HEK293 (cell line): Measurements from ENCODE around the gene AQP1.

Source experiments
- CTCF ChIA-PET: fragments of 350-600 bp; formaldehyde crosslinking; extraction: SDS; loops from one replicate; lab custom pipeline; 2021; ENCODE audit warnings: antibody characterized with exemption; lab: Yijun Ruan, JAX
- POLR2A ChIA-PET: fragments of 300-600 bp; formaldehyde crosslinking; extraction: SDS; loops from one replicate; lab custom pipeline; 2020; ENCODE audit warnings: antibody characterized with exemption, inconsistent platforms; lab: Yijun Ruan, JAX
- H3K27ac ChIP-seq: fragments of 200-500 bp; sonication (Bioruptor generic); 2 replicates; pipeline ENCODE4 v1.5.1; 2014; ENCODE audit warnings: low read depth, low read length, control low read depth, inconsistent platforms; ENCODE audit errors: extremely low read depth
- H3K36me3 ChIP-seq, 2 experiments: fragments of 200-500 bp in 1 of 2; sonication (Bioruptor generic) in 1 of 2; 1 replicate in 1 of 2; 2 replicates in 1 of 2; pipeline ENCODE4 v1.5.1; 2014 to 2017; ENCODE audit warnings: inconsistent platforms in 2 of 2, low read length in 2 of 2; ENCODE audit not compliant: control insufficient read depth in 2 of 2, insufficient read depth in 1 of 2
- H3K4me1 ChIP-seq: fragments of 200-500 bp; sonication (Bioruptor generic); 2 replicates; pipeline ENCODE4 v1.5.1; 2014; ENCODE audit warnings: mild to moderate bottlenecking, low read length, inconsistent platforms; ENCODE audit not compliant: control insufficient read depth, insufficient read depth
- H3K4me3 ChIP-seq: 2 replicates; pipeline ENCODE4 v1.5.1; 2011; ENCODE audit warnings: low read depth, mild to moderate bottlenecking, control low read depth, low read length, moderate library complexity
- H3K9me3 ChIP-seq: fragments of 200-500 bp; sonication (Bioruptor generic); 2 replicates; pipeline ENCODE4 v1.5.1; 2014; ENCODE audit warnings: low read depth, low read length, inconsistent platforms; ENCODE audit not compliant: control insufficient read depth, insufficient read depth
- FEZF1 ChIP-seq: fragments of 450-650 bp; formaldehyde crosslinking; IDR thresholded peaks from 2 replicates; pipeline ENCODE4 v1.5.1; 2016; ENCODE audit warnings: missing biosample characterization, missing genetic modification characterization
- GLIS1 ChIP-seq: fragments of 450-650 bp; formaldehyde crosslinking; IDR thresholded peaks from 2 replicates; pipeline ENCODE4 v1.5.1; 2016; ENCODE audit warnings: missing biosample characterization, missing genetic modification characterization
- KLF7 ChIP-seq: fragments of 450-650 bp; formaldehyde crosslinking; IDR thresholded peaks from 2 replicates; pipeline ENCODE4 v1.5.1; 2016; ENCODE audit warnings: missing biosample characterization, missing genetic modification characterization, borderline replicate concordance
- OSR2 ChIP-seq: fragments of 450-650 bp; formaldehyde crosslinking; IDR thresholded peaks from 2 replicates; pipeline ENCODE4 v1.5.1; 2016; ENCODE audit warnings: missing biosample characterization, missing genetic modification characterization
- PRDM6 ChIP-seq: fragments of 450-650 bp; formaldehyde crosslinking; IDR thresholded peaks from 2 replicates; pipeline ENCODE4 v1.5.1; 2017; ENCODE audit warnings: missing biosample characterization, missing genetic modification characterization
- TRIM28 ChIP-seq: IDR thresholded peaks from 2 replicates; pipeline ENCODE4 v1.6.1; 2011; ENCODE audit warnings: low read length, control low read depth, borderline replicate concordance
- ZIC2 ChIP-seq: fragments of 450-650 bp; formaldehyde crosslinking; IDR thresholded peaks from 2 replicates; pipeline ENCODE4 v1.5.1; 2016; ENCODE audit warnings: missing biosample characterization, missing genetic modification characterization
- ZNF121 ChIP-seq: fragments of 450-650 bp; formaldehyde crosslinking; IDR thresholded peaks from 2 replicates; pipeline ENCODE4 v1.5.1; 2016; ENCODE audit warnings: missing biosample characterization, missing genetic modification characterization
- ZNF157 ChIP-seq: fragments of 450-650 bp; formaldehyde crosslinking; IDR thresholded peaks from 2 replicates; pipeline ENCODE4 v1.5.1; 2016; ENCODE audit warnings: missing biosample characterization, missing genetic modification characterization
- ZNF324 ChIP-seq: fragments of 450-650 bp; formaldehyde crosslinking; IDR thresholded peaks from 2 replicates; pipeline ENCODE4 v1.5.1; 2016; ENCODE audit warnings: missing biosample characterization, missing genetic modification characterization
- ZNF341 ChIP-seq: fragments of 450-650 bp; formaldehyde crosslinking; IDR thresholded peaks from 2 replicates; pipeline ENCODE4; 2016; ENCODE audit warnings: low read depth, missing biosample characterization, missing genetic modification characterization
- ZNF423 ChIP-seq: fragments of 450-650 bp; formaldehyde crosslinking; IDR thresholded peaks from 2 replicates; pipeline ENCODE4 v1.5.1; 2016; ENCODE audit warnings: missing biosample characterization, missing genetic modification characterization
- ZNF560 ChIP-seq: fragments of 450-650 bp; formaldehyde crosslinking; IDR thresholded peaks from 2 replicates; pipeline ENCODE4 v1.5.1; 2017; ENCODE audit warnings: missing biosample characterization, missing genetic modification characterization, borderline replicate concordance
- ZNF571 ChIP-seq: fragments of 450-650 bp; formaldehyde crosslinking; IDR thresholded peaks from 2 replicates; pipeline ENCODE4 v1.5.0; 2017; ENCODE audit warnings: missing biosample characterization, missing genetic modification characterization
- ZNF610 ChIP-seq: fragments of 450-650 bp; formaldehyde crosslinking; IDR thresholded peaks from 2 replicates; pipeline ENCODE4 v1.5.1; 2016; ENCODE audit warnings: missing biosample characterization, missing genetic modification characterization, borderline replicate concordance
- ZNF645 ChIP-seq: fragments of 450-650 bp; formaldehyde crosslinking; IDR thresholded peaks from 2 replicates; pipeline ENCODE4; 2016; ENCODE audit warnings: missing biosample characterization, missing genetic modification characterization
- ZNF768 ChIP-seq: fragments of 450-650 bp; formaldehyde crosslinking; IDR thresholded peaks from 2 replicates; pipeline ENCODE4 v1.5.1; 2018; ENCODE audit warnings: missing biosample characterization, mild to moderate bottlenecking, missing genetic modification characterization
- ZNF776 ChIP-seq: fragments of 450-650 bp; formaldehyde crosslinking; IDR thresholded peaks from 2 replicates; pipeline ENCODE4 v1.5.0; 2017; ENCODE audit warnings: missing biosample characterization, missing genetic modification characterization, borderline replicate concordance
- ZSCAN30 ChIP-seq: fragments of 450-650 bp; IDR thresholded peaks from 2 replicates; pipeline ENCODE4 v1.5.1; 2018; ENCODE audit warnings: missing biosample characterization, mild to moderate bottlenecking, missing genetic modification characterization, moderate library complexity
- TF ChIP-seq, protein P1 (sequence below): fragments of 450-650 bp; formaldehyde crosslinking; IDR thresholded peaks from 2 replicates; pipeline ENCODE4 v1.5.1; 2016; ENCODE audit warnings: missing biosample characterization, missing genetic modification characterization
- TF ChIP-seq, protein P2 (sequence below): fragments of 450-650 bp; IDR thresholded peaks from 2 replicates; pipeline ENCODE4 v1.5.1; 2018; ENCODE audit warnings: missing biosample characterization, mild to moderate bottlenecking, missing genetic modification characterization
- TF ChIP-seq, protein P3 (sequence below): fragments of 450-650 bp; formaldehyde crosslinking; IDR thresholded peaks from 2 replicates; pipeline ENCODE4 v1.5.1; 2016; ENCODE audit warnings: missing biosample characterization, missing genetic modification characterization
- TF ChIP-seq, protein P4 (sequence below): fragments of 450-650 bp; formaldehyde crosslinking; IDR thresholded peaks from 2 replicates; pipeline ENCODE4 v1.5.1; 2016; ENCODE audit warnings: missing biosample characterization, missing genetic modification characterization

The AQP1 gene

GRCh38 chr7:30890226-30890625, 21.4 kb upstream of the AQP1 start:
- Histone ChIP-seq H3K27ac (no peak overlapping the region), H3K4me3 (no peak overlapping the region), H3K36me3 (no peaks in the 10 kb centered on the region), H3K4me1 (peaks cover 6% of the 10 kb centered on the region), H3K9me3 (no peaks in the 10 kb centered on the region)
- POLR2A ChIA-PET = no interaction called here
- TF ChIP-seq KLF7 (tag by site-specific recombination) (no peak), TRIM28 (no peak), ZNF571 (tag by site-specific recombination) (no peak)
- TF ChIP-seq, protein P1, sequence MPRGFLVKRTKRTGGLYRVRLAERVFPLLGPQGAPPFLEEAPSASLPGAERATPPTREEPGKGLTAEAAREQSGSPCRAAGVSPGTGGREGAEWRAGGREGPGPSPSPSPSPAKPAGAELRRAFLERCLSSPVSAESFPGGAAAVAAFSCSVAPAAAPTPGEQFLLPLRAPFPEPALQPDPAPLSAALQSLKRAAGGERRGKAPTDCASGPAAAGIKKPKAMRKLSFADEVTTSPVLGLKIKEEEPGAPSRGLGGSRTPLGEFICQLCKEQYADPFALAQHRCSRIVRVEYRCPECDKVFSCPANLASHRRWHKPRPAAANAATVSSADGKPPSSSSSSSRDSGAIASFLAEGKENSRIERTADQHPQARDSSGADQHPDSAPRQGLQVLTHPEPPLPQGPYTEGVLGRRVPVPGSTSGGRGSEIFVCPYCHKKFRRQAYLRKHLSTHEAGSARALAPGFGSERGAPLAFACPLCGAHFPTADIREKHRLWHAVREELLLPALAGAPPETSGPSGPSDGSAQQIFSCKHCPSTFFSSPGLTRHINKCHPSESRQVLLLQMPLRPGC (tag by site-specific recombination) = no peak
- CTCF ChIA-PET = no interaction called here

DNA sequence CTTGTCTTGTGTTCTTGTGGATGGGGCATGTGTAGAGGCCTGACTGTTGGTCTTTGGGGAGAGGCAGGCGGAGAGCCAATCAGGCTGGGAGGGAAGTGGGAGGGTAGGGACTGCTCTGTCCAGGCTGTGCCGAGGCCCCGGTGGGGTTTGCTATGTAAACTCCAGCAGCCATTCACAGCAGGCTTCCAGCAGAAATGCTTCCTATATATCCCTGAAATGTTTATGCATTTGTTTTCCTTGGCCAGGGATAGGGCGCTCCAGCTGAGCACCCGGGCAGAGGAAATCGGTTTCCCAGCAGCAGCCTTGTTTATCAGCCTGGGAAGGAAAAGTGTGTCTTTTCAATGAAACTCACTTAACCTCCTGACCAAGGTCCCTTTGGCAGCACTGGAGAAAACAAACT, 18.3 kb upstream of the AQP1 start:
- ChIA-PET POLR2A (no interaction called here), CTCF (no interaction called here)
- Histone ChIP-seq H3K4me1 (peaks cover 6% of the 10 kb centered on the region), H3K4me3 (no peak overlapping the region), H3K36me3 (no peaks in the 10 kb centered on the region), H3K9me3 (no peaks in the 10 kb centered on the region), H3K27ac (no peak overlapping the region)
- TF ChIP-seq ZNF768 (tag by site-specific recombination) (no peak), ZNF423 (tag by site-specific recombination) (peak; percentile 77), OSR2 (peak; percentile 66), ZNF610 (tag by site-specific recombination) (no peak), ZNF776 (tag by site-specific recombination) (no peak), ZNF157 (tag by site-specific recombination) (no peak), GLIS1 (peak; percentile 38), PRDM6 (tag by site-specific recombination) (peak; percentile 65; the same call in 1 of the 2 replicates), ZNF121 (tag by site-specific recombination) (peak; percentile 53; the same call in 1 of the 2 replicates), ZNF341 (peak; percentile 40), ZIC2 (tag by site-specific recombination) (peak; percentile 97), ZNF324 (no peak), ZNF560 (tag by site-specific recombination) (no peak), ZSCAN30 (tag by site-specific recombination) (peak; percentile 40; the same call in 1 of the 2 replicates), FEZF1 (peak; percentile 86), ZNF645 (tag by site-specific recombination) (no peak)
- TF ChIP-seq, protein P2, sequence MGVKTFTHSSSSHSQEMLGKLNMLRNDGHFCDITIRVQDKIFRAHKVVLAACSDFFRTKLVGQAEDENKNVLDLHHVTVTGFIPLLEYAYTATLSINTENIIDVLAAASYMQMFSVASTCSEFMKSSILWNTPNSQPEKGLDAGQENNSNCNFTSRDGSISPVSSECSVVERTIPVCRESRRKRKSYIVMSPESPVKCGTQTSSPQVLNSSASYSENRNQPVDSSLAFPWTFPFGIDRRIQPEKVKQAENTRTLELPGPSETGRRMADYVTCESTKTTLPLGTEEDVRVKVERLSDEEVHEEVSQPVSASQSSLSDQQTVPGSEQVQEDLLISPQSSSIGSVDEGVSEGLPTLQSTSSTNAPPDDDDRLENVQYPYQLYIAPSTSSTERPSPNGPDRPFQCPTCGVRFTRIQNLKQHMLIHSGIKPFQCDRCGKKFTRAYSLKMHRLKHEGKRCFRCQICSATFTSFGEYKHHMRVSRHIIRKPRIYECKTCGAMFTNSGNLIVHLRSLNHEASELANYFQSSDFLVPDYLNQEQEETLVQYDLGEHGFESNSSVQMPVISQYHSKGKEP (tag by site-specific recombination) = 0 out of 2 replicates have a peak, but pooled peaks have one; percentile 50
- TF ChIP-seq, protein P3, sequence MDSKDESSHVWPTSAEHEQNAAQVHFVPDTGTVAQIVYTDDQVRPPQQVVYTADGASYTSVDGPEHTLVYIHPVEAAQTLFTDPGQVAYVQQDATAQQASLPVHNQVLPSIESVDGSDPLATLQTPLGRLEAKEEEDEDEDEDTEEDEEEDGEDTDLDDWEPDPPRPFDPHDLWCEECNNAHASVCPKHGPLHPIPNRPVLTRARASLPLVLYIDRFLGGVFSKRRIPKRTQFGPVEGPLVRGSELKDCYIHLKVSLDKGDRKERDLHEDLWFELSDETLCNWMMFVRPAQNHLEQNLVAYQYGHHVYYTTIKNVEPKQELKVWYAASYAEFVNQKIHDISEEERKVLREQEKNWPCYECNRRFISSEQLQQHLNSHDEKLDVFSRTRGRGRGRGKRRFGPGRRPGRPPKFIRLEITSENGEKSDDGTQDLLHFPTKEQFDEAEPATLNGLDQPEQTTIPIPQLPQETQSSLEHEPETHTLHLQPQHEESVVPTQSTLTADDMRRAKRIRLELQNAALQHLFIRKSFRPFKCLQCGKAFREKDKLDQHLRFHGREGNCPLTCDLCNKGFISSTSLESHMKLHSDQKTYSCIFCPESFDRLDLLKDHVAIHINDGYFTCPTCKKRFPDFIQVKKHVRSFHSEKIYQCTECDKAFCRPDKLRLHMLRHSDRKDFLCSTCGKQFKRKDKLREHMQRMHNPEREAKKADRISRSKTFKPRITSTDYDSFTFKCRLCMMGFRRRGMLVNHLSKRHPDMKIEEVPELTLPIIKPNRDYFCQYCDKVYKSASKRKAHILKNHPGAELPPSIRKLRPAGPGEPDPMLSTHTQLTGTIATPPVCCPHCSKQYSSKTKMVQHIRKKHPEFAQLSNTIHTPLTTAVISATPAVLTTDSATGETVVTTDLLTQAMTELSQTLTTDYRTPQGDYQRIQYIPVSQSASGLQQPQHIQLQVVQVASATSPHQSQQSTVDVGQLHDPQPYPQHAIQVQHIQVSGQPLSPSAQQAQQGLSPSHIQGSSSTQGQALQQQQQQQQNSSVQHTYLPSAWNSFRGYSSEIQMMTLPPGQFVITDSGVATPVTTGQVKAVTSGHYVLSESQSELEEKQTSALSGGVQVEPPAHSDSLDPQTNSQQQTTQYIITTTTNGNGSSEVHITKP (tag by site-specific recombination) = no peak
- TF ChIP-seq, protein P4, sequence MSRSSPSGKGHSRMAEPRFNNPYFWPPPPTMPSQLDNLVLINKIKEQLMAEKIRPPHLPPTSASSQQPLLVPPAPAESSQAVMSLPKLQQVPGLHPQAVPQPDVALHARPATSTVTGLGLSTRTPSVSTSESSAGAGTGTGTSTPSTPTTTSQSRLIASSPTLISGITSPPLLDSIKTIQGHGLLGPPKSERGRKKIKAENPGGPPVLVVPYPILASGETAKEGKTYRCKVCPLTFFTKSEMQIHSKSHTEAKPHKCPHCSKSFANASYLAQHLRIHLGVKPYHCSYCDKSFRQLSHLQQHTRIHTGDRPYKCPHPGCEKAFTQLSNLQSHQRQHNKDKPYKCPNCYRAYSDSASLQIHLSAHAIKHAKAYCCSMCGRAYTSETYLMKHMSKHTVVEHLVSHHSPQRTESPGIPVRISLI (tag by site-specific recombination) = no peak
